GM21576 (cell line): ENCODE data around the gene TRDN.

Experiments
- ATAC-seq: cut with Tn5 transposase; IDR thresholded peaks from one replicate; pipeline ENCODE4 v1.9.1; 2021; ENCODE audit warnings: mild to moderate bottlenecking, moderate library complexity; ENCODE audit not compliant: unreplicated experiment

TRDN gene

DNA sequence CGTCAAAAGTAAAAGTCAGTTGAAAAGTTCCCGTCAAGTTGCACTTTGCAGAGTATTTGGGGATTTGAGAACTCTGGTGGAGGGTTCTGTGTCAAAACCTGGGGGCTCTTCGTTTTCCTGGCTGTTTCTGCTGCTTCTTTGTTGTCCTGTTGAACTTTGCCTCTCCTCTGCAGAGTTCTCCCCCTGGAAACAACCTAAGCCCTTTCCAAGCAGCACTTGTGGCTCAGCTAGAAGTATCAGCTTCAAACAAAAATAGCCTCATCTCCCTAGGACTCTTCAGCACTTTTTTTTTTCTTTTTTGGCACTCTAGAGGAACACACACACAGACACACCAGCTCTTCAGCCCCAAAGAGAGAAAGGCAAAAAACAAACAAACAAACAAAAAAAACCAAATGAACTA lies at the start of gene TRDN:
Gene TRDN, minus strand, starts transcription at position 169 of the 400 bp plus-strand sequence. CDS start 175 bp downstream, outside the sequence.
- no peak for ATAC-seq

- no peak for ATAC-seq
These were observed 45.3 kb upstream of the TRDN start for GRCh38 chr6:123681957-123682462.

DNA sequence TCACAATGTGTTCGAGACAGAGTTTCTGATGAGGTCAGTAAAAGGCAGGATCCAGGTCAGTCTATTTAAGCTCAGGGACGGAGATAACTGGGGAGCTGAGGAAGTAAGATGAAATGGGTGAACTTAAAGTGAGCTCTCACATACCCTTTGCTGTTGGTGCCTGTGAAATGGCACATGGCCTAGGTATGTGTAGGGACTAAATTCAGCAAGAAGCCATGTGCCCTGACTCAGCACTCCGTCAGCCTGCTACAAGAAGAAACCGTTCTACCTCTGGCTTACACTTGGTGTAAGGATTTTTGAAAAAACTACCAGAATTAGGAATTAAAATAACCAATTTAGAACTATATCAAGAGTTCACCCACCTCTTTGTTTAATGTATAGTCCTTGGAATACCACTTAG lies 41.1 kb upstream of the TRDN start:
- ATAC-seq = no peak

- ATAC-seq = no peak
These were observed 40.0 kb upstream of the TRDN start for GRCh38 chr6:123676793-123677192.

GRCh38 chr6:123668965-123669591 lies 32.3 kb upstream of the TRDN start:
- no peak for ATAC-seq

DNA sequence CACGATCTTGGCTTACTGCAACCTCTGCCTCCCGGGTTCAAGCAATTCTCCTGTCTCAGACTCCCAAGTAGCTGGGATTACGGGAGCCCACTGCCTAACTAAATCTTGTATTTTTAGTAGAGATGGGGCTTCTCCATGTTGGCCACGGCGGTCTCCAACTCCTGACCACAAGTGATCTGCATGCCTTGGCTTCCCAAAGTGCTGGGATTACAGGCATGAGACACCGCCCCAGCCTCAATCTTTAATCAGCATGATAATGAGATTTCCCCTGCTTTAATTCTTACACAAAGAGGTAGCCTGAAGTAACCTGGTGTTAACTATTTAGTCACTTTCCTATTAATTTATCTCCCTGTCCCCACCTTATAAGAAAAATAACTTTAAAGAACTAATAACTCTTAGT lies 31.3 kb upstream of the TRDN start:
- no peak for ATAC-seq

DNA sequence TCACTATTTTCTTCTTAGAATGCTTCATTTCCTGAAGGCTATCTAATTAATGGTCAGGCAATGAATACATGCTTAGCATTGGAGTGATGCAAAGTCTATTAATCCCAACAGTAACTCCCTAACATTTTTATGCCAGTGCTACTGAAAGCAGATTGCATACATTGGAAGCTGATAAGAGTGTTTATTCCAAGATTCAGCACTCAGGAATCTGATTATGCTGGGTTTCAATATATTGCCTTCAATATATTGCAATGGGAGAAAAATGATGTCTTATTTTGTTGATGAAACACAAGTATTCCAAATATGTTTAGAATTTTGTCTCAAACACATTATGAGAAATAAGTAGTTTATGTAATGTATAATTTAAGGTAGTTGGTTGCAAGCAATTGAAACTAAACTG lies 26.7 kb upstream of the TRDN start:
- no peak for ATAC-seq

GRCh38 chr6:123662757-123663156 lies 26.0 kb upstream of the TRDN start:
- ATAC-seq = no peak

- ATAC-seq = no peak
These were observed 24.5 kb upstream of the TRDN start for GRCh38 chr6:123661105-123661891.

- no peak for ATAC-seq
These were observed 23.4 kb upstream of the TRDN start for GRCh38 chr6:123659960-123660748.

DNA sequence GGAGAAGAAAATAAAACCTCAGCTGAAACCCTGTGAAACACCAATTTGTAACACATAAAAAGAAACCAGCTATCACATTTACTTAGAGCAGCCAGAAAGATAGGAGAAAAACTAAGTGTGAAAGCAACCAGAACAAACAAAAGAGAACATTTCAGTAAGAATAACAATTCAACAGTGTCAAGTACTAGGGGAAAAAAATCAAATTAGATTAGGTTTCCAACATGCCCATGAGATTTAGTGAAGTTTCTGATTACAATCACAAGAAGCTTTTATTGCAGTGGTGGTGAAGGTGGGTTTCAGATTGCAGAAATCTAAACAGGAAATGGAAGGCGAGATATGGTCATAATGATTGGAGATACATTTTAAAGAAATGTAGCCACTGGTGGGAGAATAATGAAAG lies 22.1 kb upstream of the TRDN start:
- no peak for ATAC-seq

DNA sequence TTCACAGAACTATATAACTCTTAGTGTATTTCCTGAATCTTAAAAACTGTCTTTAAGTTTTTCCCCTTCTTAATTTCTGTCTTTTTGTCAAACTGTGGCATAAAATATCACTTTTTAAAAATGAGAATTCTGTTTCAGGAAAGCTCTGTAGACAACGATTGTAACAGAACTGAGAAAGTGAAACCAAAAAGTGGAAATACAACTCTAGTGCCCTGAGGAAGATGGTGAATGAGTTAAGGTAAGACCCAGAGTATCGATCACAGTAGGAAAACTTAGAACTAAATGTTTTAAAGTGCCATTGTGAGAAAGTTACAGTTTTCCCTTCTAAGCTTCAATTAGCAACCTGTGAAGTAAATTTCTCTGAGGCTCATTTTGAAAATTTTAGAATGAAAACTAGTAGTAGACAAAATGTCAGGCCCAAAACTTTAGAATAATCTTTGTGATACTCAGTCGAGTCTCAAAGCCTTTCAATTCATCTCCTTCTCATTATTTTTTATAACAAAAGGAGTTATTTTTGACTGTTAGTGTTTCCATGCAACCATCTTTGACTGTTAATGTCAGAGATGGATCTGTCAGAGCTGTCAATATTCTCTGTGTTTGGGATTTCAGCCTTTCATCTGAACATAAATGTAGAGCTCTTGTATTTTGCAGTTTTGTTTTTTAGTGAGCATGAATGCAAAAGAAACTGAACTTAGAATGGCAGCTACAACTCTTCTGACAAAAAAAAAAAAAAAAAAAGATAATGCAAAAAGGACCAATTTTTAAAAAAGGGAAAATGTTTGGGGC lies 19.0 kb upstream of the TRDN start:
- ATAC-seq = peak; percentile 78

DNA sequence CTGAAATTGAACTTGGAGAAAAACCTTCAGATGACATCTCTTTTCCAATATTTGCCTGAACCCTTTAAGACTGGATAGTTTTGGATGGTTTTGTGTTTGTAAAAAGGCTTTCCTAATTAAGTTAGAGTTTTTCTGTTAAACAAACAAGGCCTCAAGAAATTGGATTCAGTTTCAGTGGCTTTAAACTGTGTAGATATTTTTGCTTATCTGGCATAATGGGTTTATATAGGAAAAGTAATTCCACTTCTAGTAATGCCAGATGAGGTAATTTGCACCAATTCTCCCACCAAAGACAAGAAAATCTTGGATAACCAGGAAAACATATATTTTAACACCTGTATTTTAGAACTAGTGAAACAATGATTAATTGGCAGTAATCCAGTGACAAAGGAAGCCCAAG lies 12.0 kb upstream of the TRDN start:
- ATAC-seq = no peak

DNA sequence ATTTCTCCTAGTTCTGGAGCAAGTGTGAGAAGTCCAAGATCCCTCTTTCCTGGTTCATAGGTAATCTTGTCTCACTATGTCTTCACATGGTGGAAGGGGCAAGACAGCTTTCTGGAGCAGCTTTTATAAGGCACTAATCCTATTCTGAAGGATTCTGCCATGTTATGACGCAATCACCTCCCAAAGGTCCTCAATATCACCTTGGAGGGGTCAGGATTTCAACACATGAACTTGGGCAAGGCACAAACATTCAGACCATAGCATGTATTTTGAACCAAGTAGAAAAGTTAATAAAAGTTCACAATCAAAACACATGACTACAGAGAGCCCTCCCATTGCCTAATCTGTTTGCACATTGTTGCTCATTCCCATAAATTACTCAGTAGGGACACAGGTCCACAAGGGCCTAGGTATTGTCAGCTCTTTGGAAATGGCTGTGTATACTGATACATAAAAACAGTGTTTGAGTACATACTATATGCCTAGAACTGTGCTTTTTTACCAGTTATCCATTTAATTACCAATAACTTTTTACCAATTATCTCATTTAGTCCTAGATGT lies 11.3 kb upstream of the TRDN start:
- no peak for ATAC-seq

DNA sequence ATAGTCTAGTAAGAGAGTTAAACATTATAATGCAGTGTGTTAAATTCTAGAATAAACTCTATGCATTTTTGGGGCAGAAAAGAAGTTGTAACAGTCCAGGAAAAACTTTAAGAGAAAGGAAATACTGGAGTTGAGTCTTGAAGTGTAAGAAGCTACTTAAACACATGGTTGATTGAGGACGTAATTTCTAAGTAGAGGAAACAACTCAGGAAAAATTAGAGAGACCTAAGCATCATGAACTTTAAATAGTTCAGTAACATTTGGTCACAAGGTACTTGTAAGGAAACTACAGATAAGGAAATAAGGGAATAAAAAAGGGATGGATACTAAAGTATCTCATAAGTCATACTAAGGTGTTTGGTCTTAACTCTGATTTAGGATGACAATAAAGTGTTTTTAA lies 4.7 kb upstream of the TRDN start:
- no peak for ATAC-seq

DNA sequence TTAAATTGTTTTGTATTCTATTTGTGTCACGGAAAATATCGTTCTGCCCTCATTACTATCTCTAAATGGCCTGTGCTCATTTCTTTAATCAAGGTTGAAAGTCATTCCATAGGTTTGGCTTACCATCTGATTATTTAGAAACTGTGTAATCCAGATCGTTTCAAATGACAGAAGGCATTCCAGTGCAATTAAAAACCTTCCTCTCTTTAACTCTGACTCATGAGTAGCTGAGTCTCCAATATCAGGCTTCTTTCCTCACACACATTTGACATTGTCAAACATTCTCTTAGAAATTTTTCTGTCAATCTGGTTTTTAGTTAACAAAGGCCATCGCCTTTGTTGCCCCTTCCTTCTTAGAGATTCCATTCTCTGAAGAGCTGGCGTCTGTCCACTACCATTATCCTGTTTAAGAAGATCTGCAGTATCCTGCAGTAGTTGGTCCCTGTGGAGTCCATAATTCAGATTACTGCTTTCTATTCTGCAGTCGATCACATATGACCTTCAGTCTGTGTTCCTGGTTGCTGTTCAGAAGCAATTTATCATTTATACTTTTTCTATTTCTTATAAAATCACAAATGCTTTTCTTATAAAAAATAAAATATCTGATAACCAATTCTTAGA lies 3.9 kb upstream of the TRDN start:
- no peak for ATAC-seq

GRCh38 chr6:123638865-123639264 lies 2.1 kb upstream of the TRDN start:
- ATAC-seq = no peak

GRCh38 chr6:123636282-123636681 lies 468 bp downstream of the TRDN start:
- no peak for ATAC-seq

DNA sequence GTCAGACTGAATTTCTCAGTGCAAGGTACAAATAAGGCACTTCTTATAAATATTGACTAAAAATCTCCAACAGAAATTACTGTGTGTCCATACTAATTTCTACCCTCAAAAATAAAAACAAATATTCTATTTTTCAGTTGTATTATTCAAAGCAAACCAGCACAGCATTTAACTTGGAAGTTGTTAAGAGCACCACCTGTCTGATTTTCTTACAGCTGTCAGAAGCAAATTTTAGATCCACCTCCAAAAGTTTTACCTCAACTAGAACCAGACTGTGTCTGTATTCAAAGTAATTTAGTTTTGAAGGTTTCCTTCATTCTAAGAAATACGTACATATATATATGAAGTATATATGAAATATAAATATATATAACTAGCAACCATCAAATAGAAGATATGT lies 1.2 kb downstream of the TRDN start:
- no peak for ATAC-seq

GRCh38 chr6:123635144-123635543 lies 1.6 kb downstream of the TRDN start:
- no peak for ATAC-seq
